Activated CD4-positive, alpha-beta T cell treated with anti-CD3 and anti-CD28 coated beads, Interleukin-2, amount 10 ng/mL, durations not matched to agents 7 days and 5 days (primary cell): Measurements from ENCODE around the gene ZNF764. TPM values are rescaled to one million over a fixed set of nuclear protein-coding genes. Genes with fewer than 3 reads are reported as not detected.
"Not testable (repeated sequence)": the region's sequence is repeated elsewhere in the genome, so short reads cannot be mapped to it uniquely, and the experiment has no call there.

Experiments
- CTCF ChIA-PET: fragments of 350-600 bp; sonication (Branson Sonifier 250); formaldehyde crosslinking; loops from one replicate; lab custom pipeline; 2021; ENCODE audit warnings: antibody characterized with exemption; lab: Charles Lee
- POLR2A ChIA-PET: fragments of 350-600 bp; sonication (Branson Sonifier 250); formaldehyde crosslinking; loops from one replicate; lab custom pipeline; 2021; ENCODE audit warnings: antibody characterized with exemption; lab: Charles Lee
- DNase-seq: peaks from one replicate; pipeline ENCODE4 v3.0.0-alpha.2; 2020
- H3K27ac Mint-ChIP-seq: one replicate; pipeline ENCODE4 v1.8.0; 2021; ENCODE audit warnings: mild to moderate bottlenecking, moderate library complexity, mixed read lengths
- H3K27me3 Mint-ChIP-seq: one replicate; pipeline ENCODE4 v1.8.0; 2021; ENCODE audit warnings: mixed read lengths
- H3K36me3 Mint-ChIP-seq: one replicate; pipeline ENCODE4 v1.8.0; 2021; ENCODE audit warnings: low read depth, mixed read lengths
- H3K4me1 Mint-ChIP-seq: one replicate; pipeline ENCODE4 v1.8.0; 2021; ENCODE audit warnings: mixed read lengths
- H3K4me3 Mint-ChIP-seq: one replicate; pipeline ENCODE4 v1.8.0; 2021; ENCODE audit warnings: mild to moderate bottlenecking, moderate library complexity, mixed read lengths
- H3K9me3 Mint-ChIP-seq: one replicate; pipeline ENCODE4 v1.8.0; 2021; ENCODE audit warnings: mixed read lengths
- total RNA-seq, 2 experiments: library from RNA; stranded (reverse); gene quantifications; one replicate each; pipeline ENCODE4 v1.2.3, GENCODE V29; 2021

ZNF764 gene
- total RNA-seq: 10 to 100 TPM; 17.5 to 18.2 TPM

- Mint-ChIP-seq H3K36me3 (peaks cover 32% of the 10 kb centered on the region), H3K27ac (peak within 1 kb of the TSS; percentile 90), H3K9me3 (no peaks in the 10 kb centered on the region), H3K4me1 (peaks cover 44% of the 10 kb centered on the region), H3K4me3 (peak within 1 kb of the TSS; percentile 87), H3K27me3 (no peaks in the 10 kb centered on the region)
- ChIA-PET POLR2A (interaction anchor here (0.6 to 0.9 kb wide), 4 partner anchors 22 to 131 kb away, joined by 3 to 4 read pairs (median 3); partner anchors contain the start of genes DCTPP1 and ITGAL), CTCF (interaction anchor here (0.6 to 3.0 kb wide), 17 partner anchors 9 to 466 kb away, joined by 3 to 18 read pairs (median 5); partner anchors contain the start of genes TBX6, ZNF688 and ZNF747)
- peak; percentile 98 for DNase-seq
Measured at GRCh38 chr16:30557957-30558788, at the start of gene ZNF764. TSS of gene ZNF764 (minus strand) at chr16:30558374. CDS start at chr16:30558182, 192 bp downstream.

DNA sequence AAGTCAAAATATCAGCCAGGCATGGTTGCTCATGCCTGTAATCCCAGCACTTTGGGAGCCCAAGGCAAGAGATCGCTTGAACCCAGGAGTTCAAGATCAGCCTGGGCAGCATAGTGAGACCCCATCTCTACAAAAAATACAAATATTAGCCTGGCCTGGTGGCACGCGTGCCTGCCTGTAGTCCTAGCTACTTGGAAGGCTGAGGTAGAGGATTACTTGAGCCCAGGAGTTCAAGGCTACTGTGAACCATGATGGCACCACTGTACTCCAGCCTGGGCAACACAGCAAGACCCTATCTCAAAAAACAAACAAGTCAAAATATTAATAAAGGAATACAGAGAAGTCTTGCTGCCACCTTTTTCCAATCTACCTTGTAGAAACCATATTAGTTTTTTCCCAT lies 47.8 kb upstream of the ZNF764 start:
- Mint-ChIP-seq H3K36me3 (peaks cover 31% of the 10 kb centered on the region), H3K4me3 (no peak overlapping the region), H3K27ac (no peak overlapping the region), H3K27me3 (no peaks in the 10 kb centered on the region), H3K4me1 (peaks cover 24% of the 10 kb centered on the region), H3K9me3 (no peaks in the 10 kb centered on the region)
- no peak for DNase-seq
- CTCF ChIA-PET: interaction anchor here (1.2 to 1.3 kb wide), 2 partner anchors 23 to 176 kb away, joined by 3 to 4 read pairs; partner anchors contain the start of gene DCTPP1
- POLR2A ChIA-PET: no interaction called here

DNA sequence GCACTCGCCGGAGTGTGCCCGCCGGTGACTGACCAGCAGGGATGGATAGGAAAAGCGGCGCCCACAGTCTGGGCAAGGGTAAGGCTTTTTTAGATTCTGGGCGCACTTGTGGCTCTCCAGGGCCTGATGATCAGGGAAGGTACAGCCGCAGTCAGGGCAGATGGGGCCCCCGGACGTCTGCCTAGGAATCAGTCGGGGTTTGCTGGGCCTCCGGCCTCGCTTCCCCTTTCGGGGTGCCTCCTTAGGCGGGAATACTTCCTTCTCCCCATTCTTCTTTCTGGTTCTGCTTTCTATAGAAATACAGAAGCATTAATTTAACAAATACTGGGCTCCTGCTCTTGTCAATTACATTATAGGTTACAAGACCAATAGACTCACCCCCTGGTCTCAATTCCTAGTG lies 47.0 kb upstream of the ZNF764 start:
- Mint-ChIP-seq H3K4me3 (no peak overlapping the region), H3K4me1 (peaks cover 19% of the 10 kb centered on the region), H3K27ac (no peak overlapping the region), H3K9me3 (no peaks in the 10 kb centered on the region), H3K36me3 (peaks cover 33% of the 10 kb centered on the region), H3K27me3 (no peaks in the 10 kb centered on the region)
- no peak for DNase-seq
- ChIA-PET POLR2A (no interaction called here), CTCF (no interaction called here)

DNA sequence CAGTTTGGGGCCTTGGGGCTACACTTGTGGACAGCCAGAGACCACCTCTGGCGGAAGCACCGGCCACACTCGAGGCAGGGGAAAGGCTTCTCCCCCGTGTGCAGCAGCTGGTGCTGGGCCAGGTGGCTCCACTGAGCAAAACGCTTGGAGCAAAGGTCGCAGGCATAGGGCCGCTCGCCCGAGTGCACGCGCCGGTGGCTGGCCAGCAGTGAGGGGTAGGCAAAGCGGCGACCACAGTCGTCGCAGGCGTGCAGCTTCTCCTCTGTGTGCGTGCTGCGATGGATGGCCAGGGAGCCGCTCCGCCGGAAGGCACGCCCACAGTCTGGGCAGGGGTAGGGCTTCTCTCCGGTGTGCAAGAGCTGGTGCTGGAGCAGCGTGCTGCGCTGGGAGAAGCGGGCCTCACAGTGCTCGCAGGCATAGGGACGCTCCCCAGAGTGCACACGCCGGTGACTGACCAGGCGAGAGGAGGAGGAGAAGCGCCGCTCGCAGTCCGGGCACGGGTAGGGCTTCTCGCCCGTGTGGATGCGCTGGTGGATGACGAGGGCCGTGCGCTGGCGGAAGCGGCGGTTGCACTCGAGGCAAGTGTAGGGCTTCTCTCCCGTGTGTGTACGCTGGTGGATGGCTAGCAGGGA lies 46.3 kb upstream of the ZNF764 start:
- CTCF ChIA-PET: interaction anchor here (1.2 to 1.9 kb wide), 2 partner anchors 19 to 69 kb away, joined by 3 to 6 read pairs; partner anchors contain the start of gene ZNF785
- no peak overlapping the region for H3K4me3 Mint-ChIP-seq

GRCh38 chr16:30603945-30604315 lies 45.8 kb upstream of the ZNF764 start:
- Mint-ChIP-seq H3K4me3 (no peak overlapping the region), H3K9me3 (no peaks in the 10 kb centered on the region), H3K4me1 (peaks cover 17% of the 10 kb centered on the region), H3K27me3 (no peaks in the 10 kb centered on the region), H3K27ac (no peak overlapping the region), H3K36me3 (peaks cover 33% of the 10 kb centered on the region)
- CTCF ChIA-PET: interaction anchor here (1.2 to 2.0 kb wide), 3 partner anchors 16 to 68 kb away, joined by 3 to 7 read pairs (median 6); partner anchors contain the start of gene ZNF785
- POLR2A ChIA-PET: no interaction called here
- no peak for DNase-seq

More for the DNA sequence above, 46.3 kb upstream of the ZNF764 start:
- Mint-ChIP-seq H3K36me3 (peaks cover 33% of the 10 kb centered on the region), H3K27me3 (no peaks in the 10 kb centered on the region), H3K9me3 (no peaks in the 10 kb centered on the region), H3K27ac (no peak overlapping the region), H3K4me1 (peaks cover 19% of the 10 kb centered on the region)
- POLR2A ChIA-PET: no interaction called here
- DNase-seq: no peak

GRCh38 chr16:30602616-30603277 lies 44.6 kb upstream of the ZNF764 start:
- H3K4me3 Mint-ChIP-seq: no peak overlapping the region
- H3K36me3 Mint-ChIP-seq: peaks cover 33% of the 10 kb centered on the region
- no peaks in the 10 kb centered on the region for H3K27me3 Mint-ChIP-seq
- H3K27ac Mint-ChIP-seq: no peak overlapping the region
- H3K4me1 Mint-ChIP-seq: peaks cover 15% of the 10 kb centered on the region
- ChIA-PET CTCF (interaction anchor here (0.6 to 2.0 kb wide), 8 partner anchors 13 to 511 kb away, joined by 3 to 8 read pairs (median 4); partner anchors contain the start of gene ZNF764), POLR2A (no interaction called here)
- H3K9me3 Mint-ChIP-seq: no peaks in the 10 kb centered on the region
- no peak for DNase-seq

- DNase-seq: no peak
- POLR2A ChIA-PET: no interaction called here
- no peak overlapping the region for H3K4me3 Mint-ChIP-seq
- no peaks in the 10 kb centered on the region for H3K9me3 Mint-ChIP-seq
- peaks cover 13% of the 10 kb centered on the region for H3K4me1 Mint-ChIP-seq
- peaks cover 28% of the 10 kb centered on the region for H3K36me3 Mint-ChIP-seq
- CTCF ChIA-PET: interaction anchor here (0.8 to 2.0 kb wide), 5 partner anchors 13 to 44 kb away, joined by 3 to 8 read pairs (median 4); partner anchors contain the start of gene ZNF764
- no peak overlapping the region for H3K27ac Mint-ChIP-seq
- no peaks in the 10 kb centered on the region for H3K27me3 Mint-ChIP-seq
Measured at GRCh38 chr16:30601966-30602365, 43.8 kb upstream of the ZNF764 start.

GRCh38 chr16:30600929-30601328 lies 42.8 kb upstream of the ZNF764 start:
- Mint-ChIP-seq H3K27ac (no peak overlapping the region), H3K4me3 (no peak overlapping the region), H3K4me1 (peaks cover 11% of the 10 kb centered on the region), H3K36me3 (peaks cover 23% of the 10 kb centered on the region), H3K9me3 (no peaks in the 10 kb centered on the region), H3K27me3 (no peaks in the 10 kb centered on the region)
- no peak for DNase-seq
- CTCF ChIA-PET: interaction anchor here (0.6 to 4.3 kb wide), 3 partner anchors 14 to 35 kb away, joined by 4 to 27 read pairs (median 4); no protein-coding TSS in a partner anchor
- POLR2A ChIA-PET: no interaction called here

GRCh38 chr16:30600215-30600614 lies 42.0 kb upstream of the ZNF764 start:
- POLR2A ChIA-PET: no interaction called here
- CTCF ChIA-PET: interaction anchor here (0.6 to 4.3 kb wide), 3 partner anchors 15 to 170 kb away, joined by 3 to 27 read pairs (median 3); partner anchors contain the start of gene DCTPP1
- Mint-ChIP-seq H3K36me3 (peaks cover 20% of the 10 kb centered on the region), H3K4me3 (no peak overlapping the region), H3K27ac (no peak overlapping the region), H3K27me3 (no peaks in the 10 kb centered on the region), H3K9me3 (no peaks in the 10 kb centered on the region), H3K4me1 (peaks cover 11% of the 10 kb centered on the region)
- DNase-seq: no peak

GRCh38 chr16:30592871-30593270 lies 34.7 kb upstream of the ZNF764 start:
- no peak overlapping the region for H3K27ac Mint-ChIP-seq
- no peaks in the 10 kb centered on the region for H3K9me3 Mint-ChIP-seq
- H3K27me3 Mint-ChIP-seq: no peaks in the 10 kb centered on the region
- CTCF ChIA-PET: interaction anchor here (0.7 to 0.9 kb wide), 4 partner anchors 33 to 428 kb away, joined by 3 to 4 read pairs (median 3); no protein-coding TSS in a partner anchor
- no peak overlapping the region for H3K4me3 Mint-ChIP-seq
- H3K36me3 Mint-ChIP-seq: peaks cover 4% of the 10 kb centered on the region
- POLR2A ChIA-PET: interaction anchor here (0.7 kb wide), 1 partner anchor 18 kb away, joined by 3 read pairs; no protein-coding TSS in a partner anchor
- DNase-seq: no peak
- peaks cover 4% of the 10 kb centered on the region for H3K4me1 Mint-ChIP-seq

- H3K4me3 Mint-ChIP-seq, POLR2A ChIA-PET, H3K9me3 Mint-ChIP-seq, H3K27me3 Mint-ChIP-seq, DNase-seq, H3K27ac Mint-ChIP-seq: not testable (repeated sequence)
- peaks cover 12% of the 10 kb centered on the region for H3K4me1 Mint-ChIP-seq
- peaks cover 17% of the 10 kb centered on the region for H3K36me3 Mint-ChIP-seq
- CTCF ChIA-PET: interaction anchor here (1.4 kb wide), 1 partner anchor 19 kb away, joined by 5 read pairs; the partner anchor contains the start of gene ZNF688
Measured at GRCh38 chr16:30590869-30591268, 32.7 kb upstream of the ZNF764 start.

DNA sequence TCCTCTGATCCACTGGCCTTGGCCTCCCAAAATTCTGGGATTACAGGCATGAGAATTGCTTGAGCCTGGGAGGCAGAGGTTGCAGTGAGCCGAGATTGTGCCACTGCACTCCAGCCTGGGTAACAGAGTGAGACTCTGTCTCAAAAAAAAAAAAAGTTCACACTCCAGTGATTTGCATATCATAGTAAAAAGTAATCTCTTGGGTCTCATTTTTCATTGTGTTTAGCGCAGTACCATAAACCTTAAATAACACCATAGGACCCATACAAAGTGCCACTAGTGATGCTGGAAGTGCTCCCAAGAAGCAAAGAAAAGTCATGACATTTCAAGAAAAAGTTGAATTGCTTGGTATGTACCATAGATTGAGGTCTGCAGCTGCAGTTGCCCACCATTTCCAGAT lies 31.4 kb upstream of the ZNF764 start:
- H3K4me3 Mint-ChIP-seq, H3K9me3 Mint-ChIP-seq, CTCF ChIA-PET, H3K27me3 Mint-ChIP-seq, H3K27ac Mint-ChIP-seq, DNase-seq, POLR2A ChIA-PET: not testable (repeated sequence)
- Mint-ChIP-seq H3K36me3 (peaks cover 17% of the 10 kb centered on the region), H3K4me1 (peaks cover 19% of the 10 kb centered on the region)
